NOMO-1 treated with DMSO at 0.1 percent for 48 hours (cell line): ENCODE results near the gene TPH2.

ENCODE experiments used
- DNase-seq: peaks from one replicate; lab custom pipeline; 2025; ENCODE audit not compliant: unreplicated experiment; lab: John Stamatoyannopoulos, UW

Gene TPH2

DNA sequence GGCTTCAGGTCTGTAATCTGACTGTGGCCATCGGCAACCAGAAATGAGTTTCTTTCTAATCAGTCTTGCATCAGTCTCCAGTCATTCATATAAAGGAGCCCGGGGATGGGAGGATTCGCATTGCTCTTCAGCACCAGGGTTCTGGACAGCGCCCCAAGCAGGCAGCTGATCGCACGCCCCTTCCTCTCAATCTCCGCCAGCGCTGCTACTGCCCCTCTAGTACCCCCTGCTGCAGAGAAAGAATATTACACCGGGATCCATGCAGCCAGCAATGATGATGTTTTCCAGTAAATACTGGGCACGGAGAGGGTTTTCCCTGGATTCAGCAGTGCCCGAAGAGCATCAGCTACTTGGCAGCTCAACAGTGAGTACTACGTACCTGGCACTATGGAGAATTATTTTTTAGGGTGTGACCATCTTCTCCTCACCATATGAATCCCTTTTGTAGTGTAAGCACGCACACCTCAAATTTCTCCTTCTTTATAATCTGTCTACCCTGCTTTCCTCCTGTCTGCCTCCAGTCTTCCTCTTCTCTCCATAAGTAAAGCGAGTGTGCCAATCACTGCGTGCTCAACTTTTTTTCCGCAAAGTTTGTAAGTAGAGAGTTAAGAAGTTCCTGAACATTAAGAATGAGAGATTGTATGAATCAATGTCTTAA lies at the start of gene TPH2:
TSS of gene TPH2 (plus strand) at position 118 of the 658 bp plus-strand sequence. CDS start at position 260, 142 bp downstream.
- peak; percentile 50 for DNase-seq

DNA sequence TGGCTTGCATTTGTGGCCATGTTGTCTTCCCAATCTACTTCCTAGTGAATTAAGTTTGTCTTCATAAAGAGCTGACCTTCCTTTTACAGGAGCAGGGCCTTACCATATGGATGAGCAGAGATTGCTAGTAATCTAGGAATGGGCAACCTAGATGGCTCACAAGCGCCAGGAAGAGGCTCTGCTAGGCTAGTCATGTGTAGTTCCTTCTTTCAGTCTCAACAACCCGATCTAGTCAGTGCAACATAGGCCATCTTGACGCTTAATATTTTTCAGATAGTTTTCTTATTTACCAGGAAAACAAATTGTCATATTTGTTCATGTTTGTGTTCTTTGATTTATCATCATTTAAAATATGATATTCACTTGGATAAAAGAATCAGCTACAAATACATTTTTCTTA lies 48.2 kb upstream of the TPH2 start:
- DNase-seq = no peak

DNA sequence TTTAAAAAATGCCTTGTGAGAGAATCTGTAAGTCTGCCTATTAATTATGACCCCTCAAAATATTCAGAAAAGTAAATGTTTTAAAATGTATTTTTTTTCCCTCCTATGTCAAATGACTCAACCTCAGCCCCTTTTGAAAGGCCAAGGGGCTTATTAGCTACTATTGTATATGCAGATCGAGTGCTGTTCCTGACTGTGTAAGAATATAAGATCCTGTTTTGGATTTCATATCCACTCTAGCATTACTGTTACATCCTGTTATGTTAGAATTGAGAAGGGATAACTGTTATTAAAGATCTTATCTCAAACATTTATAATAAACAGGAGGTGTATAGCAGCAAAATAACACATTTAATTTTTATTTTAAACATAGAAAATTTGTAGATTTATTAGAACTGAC lies 46.6 kb upstream of the TPH2 start:
- no peak for DNase-seq

DNA sequence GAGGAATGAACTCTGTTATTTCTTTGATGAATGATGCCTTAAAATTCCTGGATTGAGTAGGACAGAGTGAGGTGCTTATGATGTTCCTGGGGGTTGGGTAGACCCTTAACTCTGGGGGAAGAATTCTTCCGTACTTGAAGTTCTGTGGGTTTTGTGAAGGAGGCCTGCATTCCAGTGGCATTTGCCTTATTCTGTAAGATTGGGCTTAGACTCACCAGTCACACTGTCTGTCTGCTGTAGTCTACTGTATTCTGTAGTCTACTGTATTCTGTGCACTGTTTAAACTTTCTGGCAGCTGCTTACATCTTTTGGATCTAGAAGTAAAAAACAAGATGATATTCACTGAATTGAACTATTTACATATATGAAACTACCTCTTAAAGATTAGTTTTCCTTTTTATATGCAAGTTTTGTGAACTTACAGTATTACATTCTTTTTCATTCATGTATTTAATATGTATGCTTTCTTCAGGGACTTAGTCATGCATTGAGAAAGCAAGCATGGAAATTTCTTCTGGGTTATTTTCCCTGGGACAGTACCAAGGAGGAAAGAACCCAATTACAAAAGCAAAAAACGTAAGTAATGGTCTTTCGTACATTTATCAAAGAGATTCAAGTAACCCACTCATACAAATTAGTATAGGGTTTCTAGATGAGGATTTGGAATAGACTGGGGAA lies 42.3 kb upstream of the TPH2 start:
- no peak for DNase-seq

DNA sequence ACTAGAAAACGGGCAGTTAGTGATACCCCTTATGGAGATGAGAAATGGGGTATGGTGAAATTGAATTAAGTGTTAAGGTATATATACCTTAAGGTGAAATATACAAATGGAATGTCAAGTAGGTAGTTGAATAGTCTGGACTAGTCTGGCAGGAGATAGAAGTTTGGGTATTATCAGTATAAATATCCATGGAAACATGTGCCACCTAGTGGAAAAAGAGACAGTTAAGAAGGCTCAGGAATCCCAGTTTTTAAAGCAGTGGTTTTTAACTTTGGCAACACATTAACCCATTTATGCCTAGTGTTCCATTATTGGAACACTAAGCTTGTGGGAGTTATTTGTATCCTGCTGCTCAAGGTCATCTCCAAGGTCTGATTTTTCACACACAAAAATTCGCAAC lies 38.6 kb upstream of the TPH2 start:
- DNase-seq = no peak

DNA sequence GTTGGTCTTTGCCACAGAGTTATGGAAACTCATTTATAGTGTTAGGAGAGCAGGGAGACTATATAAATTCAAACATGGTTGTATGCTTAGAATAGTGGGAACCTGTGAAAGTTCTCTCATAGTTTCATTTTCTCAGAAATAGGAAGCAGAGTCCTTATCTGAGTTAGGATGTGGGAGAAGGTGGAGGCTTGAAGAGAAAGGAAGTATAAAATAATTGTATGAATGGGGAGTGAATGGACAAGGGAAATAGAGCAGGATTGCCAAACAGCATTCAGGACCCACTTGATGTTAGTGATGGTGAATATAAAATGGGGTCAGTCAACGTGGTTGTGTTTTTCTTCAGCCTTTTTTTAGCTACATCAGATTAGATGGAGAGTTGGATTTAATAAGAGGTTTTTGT lies 34.0 kb upstream of the TPH2 start:
- DNase-seq = no peak

DNA sequence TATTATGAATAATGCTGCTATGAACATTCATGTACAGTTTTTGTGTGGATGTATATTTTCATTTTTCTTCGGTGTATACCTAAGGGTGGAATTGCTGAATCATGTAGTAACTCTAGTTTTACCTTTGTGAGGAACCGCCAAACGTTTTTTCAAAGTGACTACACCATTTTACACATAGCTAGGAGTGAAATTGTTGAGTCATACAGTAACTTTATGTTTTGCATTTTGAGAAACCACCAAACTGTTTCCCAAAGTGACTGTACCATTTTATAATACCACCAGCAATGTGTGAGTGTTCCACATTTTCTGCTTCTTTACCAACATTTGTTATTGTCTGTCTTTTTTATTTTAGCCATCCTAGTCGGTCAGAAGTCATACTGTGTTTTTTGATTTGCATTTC lies 3.1 kb upstream of the TPH2 start:
- no peak for DNase-seq

DNA sequence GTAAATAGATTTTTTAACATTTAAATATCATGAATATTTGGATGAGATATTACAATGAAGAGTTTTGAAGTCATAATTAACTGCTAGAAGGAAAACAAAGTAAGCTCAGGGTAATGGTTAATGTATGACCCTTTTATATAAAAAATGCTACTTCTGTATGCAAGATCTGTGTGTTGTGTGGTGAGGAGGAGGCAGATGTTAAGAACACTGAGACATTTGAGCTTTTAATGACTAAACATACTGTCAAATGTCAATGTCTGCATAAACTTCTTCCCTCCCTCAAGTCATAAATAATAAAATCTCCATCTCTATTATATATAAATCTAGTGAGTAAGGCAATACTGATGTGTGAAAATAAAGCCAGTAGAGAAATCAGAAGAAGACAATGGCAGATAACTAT lies 1.4 kb downstream of the TPH2 start:
- no peak for DNase-seq

DNA sequence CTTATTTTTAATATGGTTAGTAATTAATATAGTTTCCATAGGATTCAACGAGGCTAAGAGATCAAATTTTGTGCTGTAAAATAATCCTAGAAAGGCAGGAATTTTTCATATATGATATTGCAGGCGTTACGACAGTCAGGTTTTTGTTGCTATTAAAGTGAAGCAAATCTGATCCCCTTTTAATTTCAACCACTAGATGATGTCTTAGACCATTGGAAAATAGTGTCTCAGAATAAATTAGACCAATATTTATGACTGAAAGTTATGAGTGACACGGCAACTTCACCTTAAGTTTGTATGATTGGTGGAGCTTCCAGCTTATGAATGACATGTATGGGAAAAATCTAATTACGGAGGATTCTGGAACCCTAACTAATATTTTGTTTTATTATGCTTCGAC lies 2.5 kb downstream of the TPH2 start:
- DNase-seq = no peak

DNA sequence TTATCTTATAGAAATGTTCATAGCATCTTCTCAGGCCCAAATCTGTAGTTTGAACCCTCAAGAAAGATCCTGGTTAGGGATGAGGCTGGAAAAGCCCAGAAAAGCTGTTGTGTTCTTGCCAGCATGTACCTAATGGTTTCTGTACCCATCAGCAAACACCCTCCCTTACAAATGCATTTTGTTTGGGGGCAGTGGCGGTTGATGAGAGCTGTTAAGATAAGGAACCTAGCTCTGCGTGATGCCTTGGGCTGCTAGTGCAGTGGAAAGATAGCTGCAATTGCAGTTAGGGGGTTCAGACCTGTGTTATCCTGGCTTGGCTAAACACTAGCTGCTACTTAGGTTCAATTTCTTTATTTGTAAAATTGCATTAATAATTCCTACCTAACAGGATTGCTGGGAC lies 3.6 kb downstream of the TPH2 start:
- DNase-seq = no peak

DNA sequence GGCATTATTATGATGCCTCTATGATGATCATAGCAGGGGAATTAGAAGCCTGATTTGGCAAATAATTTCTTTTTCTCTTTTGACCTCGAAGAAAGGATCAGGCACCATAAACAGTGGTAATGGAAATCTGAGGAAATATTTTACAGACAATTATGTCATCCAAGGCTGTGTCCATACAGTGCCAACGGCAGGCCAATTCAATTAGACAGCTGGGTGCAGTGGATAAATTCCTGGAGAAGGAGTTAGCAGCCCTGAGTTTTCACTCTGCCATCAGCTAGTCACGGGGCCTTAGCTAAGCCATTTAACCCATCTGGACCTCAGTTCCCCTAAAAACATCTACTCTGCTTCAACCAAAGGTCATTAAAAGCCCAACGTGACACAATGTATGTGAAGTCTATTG lies 4.1 kb downstream of the TPH2 start:
- no peak for DNase-seq

DNA sequence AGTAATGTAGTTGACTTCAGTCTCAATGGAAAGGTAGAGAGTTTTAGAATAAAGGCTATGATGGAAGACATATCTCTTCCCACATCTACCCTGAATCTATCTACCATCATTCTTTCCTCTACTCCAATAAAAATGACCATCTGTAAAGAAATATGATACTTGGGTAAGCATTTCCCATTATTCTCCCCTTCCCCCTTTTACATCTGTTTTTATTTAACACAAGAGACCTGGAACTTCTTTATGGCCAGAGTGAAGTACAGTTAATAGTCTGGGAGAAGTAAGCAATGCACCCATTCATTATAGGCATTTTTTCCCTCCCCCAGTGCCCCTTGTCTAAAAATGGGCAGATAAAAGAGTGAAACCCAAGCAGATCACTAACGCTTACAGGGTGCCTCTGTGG lies 6.5 kb downstream of the TPH2 start:
- no peak for DNase-seq

DNA sequence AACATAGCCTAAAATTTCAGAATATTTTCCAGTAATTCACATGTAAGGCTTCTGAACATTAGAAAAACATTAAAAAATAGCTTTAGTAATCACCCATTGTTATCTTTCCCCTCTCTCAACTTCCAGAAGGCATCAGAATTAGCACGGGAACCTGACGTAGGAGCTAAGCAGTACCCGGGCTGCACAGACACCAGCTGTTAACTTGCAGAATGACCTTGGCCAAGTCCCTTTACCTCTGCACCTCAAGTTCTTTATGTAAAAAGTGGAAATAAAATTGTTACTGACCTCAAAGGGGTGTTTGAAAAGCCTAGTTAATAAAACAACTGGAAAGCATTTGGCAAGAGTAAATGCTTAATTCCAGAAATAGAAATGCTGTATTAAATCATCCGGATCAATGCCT lies 7.2 kb downstream of the TPH2 start:
- DNase-seq = no peak

DNA sequence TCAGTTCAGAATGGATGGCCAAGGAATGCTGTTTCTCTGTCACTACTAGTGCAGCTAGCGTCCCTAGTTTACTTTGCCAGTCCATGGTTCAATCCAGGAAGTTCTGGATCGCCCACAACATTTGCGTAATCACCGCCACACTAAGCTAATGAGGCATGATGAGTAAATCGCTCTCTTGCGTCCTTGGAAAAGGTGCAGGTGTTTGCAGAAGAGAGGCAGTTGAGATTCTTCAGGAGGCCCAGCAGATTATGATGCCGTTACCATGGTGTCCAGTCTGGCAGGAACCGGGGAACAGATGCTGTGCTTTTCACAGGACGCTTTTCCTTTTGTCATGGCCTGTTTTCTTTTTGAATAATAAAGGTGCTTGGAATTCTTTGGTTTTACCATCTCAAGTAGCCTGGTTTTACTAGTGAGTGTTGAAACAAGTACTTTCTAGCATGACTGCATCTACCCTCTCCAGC lies 9.0 kb downstream of the TPH2 start:
- DNase-seq = no peak

DNA sequence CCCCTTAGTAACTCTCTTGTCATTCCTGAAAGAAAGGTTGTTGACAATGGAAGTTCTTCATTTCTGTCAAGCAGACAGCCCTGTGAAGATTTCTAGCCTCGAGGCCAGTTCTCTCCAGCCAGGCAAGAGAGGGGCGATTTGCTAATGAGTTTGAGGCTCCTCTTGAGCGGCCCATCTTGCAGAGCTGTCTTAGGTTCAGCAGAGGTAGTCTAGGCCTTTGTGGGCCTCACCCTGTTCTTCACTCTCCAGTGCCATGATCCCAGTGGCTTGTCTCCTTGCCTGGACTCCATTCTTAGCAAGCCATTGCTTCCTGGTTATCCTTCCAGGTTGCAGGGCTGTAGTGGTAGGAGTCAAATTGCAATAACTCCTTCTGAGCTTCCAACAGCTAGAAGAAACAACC lies 9.7 kb downstream of the TPH2 start:
- no peak for DNase-seq

DNA sequence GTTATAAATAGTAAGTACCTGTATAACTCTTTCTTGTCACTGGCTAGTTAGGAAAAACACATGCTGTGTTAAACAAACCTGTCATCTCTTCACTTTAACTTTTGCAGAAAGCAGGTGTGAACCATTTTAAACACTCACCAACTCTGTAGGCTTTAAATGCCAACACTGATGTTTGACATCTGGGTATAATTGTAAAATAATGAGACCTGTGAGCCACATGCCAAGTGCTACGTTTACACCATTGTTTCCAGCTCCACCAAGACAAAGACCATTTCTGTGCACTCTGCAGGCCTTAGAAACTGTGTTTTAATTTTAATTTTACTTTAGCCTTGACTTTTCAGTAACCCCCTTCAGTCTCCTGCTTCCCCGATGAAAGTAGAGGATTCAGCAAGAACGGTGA lies 11.0 kb downstream of the TPH2 start:
- DNase-seq = no peak

DNA sequence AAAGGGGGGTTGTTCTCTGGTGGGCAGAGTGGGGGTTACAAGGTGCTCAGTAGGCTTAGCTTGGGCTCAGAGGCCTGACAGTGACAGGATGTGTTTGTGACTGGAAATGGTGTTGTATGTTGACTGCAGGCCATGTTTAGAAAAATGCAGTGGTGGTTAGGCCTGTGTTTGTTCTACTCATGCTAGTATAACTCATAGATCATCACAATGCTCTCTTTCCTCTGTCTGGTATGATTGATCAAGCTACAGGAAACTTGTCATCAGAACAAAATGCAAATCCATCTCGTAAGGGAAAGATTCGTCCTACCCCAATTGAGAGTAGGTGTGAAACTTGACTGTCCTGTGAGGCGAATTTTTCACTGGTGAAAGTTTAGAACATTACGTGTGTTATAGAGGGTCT lies 11.8 kb downstream of the TPH2 start:
- no peak for DNase-seq

DNA sequence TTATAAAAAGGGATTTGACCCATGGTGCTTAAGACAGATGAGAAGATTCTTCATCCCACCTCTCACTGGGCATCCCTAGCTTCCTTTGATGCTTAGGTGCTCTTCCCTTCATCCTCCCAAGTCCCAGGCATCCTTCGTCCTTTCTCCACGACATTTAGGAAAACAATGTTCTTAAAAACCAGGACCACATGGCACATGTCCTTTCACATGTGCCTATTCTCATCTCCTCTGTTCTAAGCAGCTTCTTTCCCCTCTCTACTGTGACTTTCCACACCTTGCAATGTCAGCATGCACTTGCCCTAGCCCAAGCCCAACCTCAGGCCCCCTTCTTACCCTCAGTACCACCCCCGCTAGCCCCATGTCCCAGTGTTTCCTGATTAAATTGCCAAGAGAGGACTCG lies 12.2 kb downstream of the TPH2 start:
- DNase-seq = no peak

DNA sequence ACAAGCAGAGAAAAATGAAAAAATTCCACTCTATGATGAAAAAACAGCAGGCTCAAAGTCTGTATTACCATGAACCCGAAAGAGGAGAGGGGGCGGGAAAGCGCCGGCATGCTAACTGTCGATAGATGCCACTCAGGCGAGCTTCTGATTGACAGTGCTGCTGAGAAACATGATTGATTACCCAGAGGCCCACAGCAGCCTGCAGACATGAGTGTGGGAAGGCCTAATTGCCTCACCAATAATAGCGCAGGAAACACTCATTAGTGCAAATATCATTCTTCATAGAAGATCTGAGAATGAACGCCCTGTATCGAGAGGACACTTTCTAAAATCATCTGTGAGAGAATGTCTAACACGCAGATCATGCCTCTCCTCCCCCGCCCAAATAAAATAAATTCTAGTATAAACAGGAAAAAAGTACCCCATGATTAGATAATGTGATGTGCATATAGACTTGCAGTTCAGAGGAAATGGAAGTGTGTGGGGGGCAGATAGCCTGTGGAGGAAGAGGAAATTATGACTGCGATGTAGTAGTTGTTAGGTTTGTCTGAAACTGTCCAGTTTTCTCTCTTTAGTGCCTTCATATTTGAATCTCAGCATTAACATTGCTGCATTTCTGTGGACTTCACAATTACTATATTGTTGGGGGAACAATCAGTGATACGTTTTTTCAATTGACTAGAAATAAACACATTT lies 15.6 kb downstream of the TPH2 start:
- DNase-seq = no peak

DNA sequence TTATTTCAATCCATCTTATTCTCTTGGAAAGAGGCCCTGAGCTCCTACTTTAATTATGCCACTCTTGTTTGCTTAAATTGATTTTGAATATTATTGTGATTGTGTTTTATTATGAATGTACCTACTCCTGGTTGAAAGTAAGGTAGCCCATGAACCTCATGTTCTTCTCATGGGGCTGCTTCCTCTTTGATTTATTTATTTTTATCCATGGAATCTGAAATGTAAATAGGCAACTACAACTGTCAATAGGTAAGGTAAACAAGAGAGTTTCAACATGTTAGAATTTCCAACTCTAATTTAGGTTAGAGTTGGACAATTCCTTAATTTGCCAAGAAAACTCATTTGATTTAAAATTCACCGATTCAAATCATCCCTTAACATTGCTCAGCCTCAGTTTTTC lies 16.2 kb downstream of the TPH2 start:
- DNase-seq = no peak

DNA sequence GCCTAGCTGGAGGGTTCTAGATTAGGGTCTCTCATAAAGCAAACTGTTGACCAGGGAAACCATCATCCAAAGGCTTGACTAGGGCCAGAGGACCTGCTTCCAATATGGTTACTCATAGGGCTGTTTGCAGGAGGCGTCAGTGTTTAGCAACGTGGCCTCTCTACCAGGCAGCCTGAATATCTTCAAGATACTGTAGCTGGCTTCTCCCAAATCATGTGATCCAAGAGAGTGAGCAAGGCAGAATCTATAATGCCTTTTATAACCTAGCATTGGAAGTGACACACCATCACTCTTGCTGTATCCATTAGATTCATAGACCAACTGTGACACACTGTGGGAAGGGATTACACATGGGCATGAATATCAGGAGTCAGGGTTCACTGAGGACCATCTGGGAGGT lies 17.3 kb downstream of the TPH2 start:
- no peak for DNase-seq

DNA sequence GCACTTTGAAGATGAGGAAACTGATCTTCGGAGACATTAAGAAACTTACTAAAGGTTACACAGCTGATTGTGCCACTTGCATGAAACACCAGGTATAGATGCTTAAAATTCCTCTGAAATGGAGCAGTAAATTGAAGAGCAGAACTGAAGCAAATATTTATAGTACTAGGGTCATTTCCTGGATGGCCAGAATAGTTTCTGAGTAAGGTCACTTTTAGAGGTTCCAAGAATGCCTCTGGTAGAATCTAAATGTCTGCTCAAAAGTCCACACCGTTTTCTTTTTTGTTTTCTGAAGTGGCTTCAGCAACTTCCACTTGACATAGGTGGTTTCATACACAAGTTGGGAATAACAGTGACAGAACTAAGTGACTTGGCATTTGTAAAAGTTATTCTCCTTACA lies 19.4 kb downstream of the TPH2 start:
- no peak for DNase-seq
